HepG2 (cell line): ENCODE measurements around the gene EIF4ENIF1. TPM values are rescaled to one million over a fixed set of nuclear protein-coding genes. Genes with fewer than 3 reads are reported as not detected.

Experiments
- ARNT2 ChIP-seq: sonication (generic); formaldehyde crosslinking; IDR thresholded peaks from 2 replicates; pipeline ENCODE4 v1.8.0; 2022; ENCODE audit warnings: mild to moderate bottlenecking, low read depth, missing genetic modification reagents, moderate library complexity
- CAMTA2 ChIP-seq: sonication (generic); formaldehyde crosslinking; IDR thresholded peaks from 2 replicates; pipeline ENCODE4 v1.4.0; 2020; ENCODE audit warnings: mild to moderate bottlenecking, missing genetic modification reagents, borderline replicate concordance
- CREB1 ChIP-seq, 2 experiments: fragments of 450-650 bp in 1 of 2; IDR thresholded peaks; 2 replicates each; pipeline ENCODE4 v1.6.1; 2016 to 2017; ENCODE audit warnings: control low read depth in 1 of 2, mild to moderate bottlenecking in 1 of 2, missing compliant biosample characterization in 1 of 2, missing genetic modification characterization in 1 of 2
- HDAC1 ChIP-seq: sonication (generic); formaldehyde crosslinking; IDR thresholded peaks from 2 replicates; pipeline ENCODE4 v1.5.1; 2020; ENCODE audit warnings: mild to moderate bottlenecking, missing genetic modification reagents
- HES4 ChIP-seq: sonication (generic); formaldehyde crosslinking; IDR thresholded peaks from 2 replicates; pipeline ENCODE4 v1.9.0; 2021; ENCODE audit warnings: mild to moderate bottlenecking, missing genetic modification reagents, borderline replicate concordance
- HHEX ChIP-seq: IDR thresholded peaks from 2 replicates; pipeline ENCODE4 v1.6.1; 2016; ENCODE audit warnings: control low read depth
- HNRNPUL1 ChIP-seq: fragments of 200-400 bp; formaldehyde crosslinking; IDR thresholded peaks from 2 replicates; pipeline ENCODE4 v1.6.1; 2017; ENCODE audit warnings: low read depth, mild to moderate bottlenecking, low read length, moderate library complexity
- NKX3-1 ChIP-seq: sonication (generic); formaldehyde crosslinking; IDR thresholded peaks from 2 replicates; pipeline ENCODE4 v1.5.0; 2020; ENCODE audit warnings: missing genetic modification reagents
- SMC3 ChIP-seq: IDR thresholded peaks from 2 replicates; pipeline ENCODE4 v1.6.1; 2011; ENCODE audit warnings: low read length, improper control_type of control experiment
- TOE1 ChIP-seq: sonication (generic); formaldehyde crosslinking; IDR thresholded peaks from 2 replicates; pipeline ENCODE4 v1.4.0; 2020; ENCODE audit warnings: mild to moderate bottlenecking, missing genetic modification reagents
- ZBTB3 ChIP-seq: sonication (generic); formaldehyde crosslinking; IDR thresholded peaks from 2 replicates; pipeline ENCODE4 v1.4.0; 2020; ENCODE audit warnings: low read depth, mild to moderate bottlenecking, moderate library complexity, missing genetic modification reagents, borderline replicate concordance
- ZMYM2 ChIP-seq: sonication (generic); formaldehyde crosslinking; IDR thresholded peaks from 2 replicates; pipeline ENCODE4 v1.8.0; 2022; ENCODE audit warnings: mild to moderate bottlenecking, missing genetic modification reagents
- ZNF317 ChIP-seq: sonication (generic); formaldehyde crosslinking; IDR thresholded peaks from 2 replicates; pipeline ENCODE4 v1.5.0; 2020; ENCODE audit warnings: mild to moderate bottlenecking, missing genetic modification reagents
- ZNF350 ChIP-seq: sonication (generic); formaldehyde crosslinking; IDR thresholded peaks from 2 replicates; pipeline ENCODE4 v1.4.0; 2020; ENCODE audit warnings: mild to moderate bottlenecking, low read depth, missing genetic modification reagents, borderline replicate concordance
- ZNF567 ChIP-seq: sonication (generic); formaldehyde crosslinking; IDR thresholded peaks from 2 replicates; pipeline ENCODE4 v1.8.1; 2023; ENCODE audit warnings: mild to moderate bottlenecking, missing genetic modification reagents, borderline replicate concordance
- polyA plus RNA-seq, 8 experiments: library from polyadenylated mRNA; depleted of rRNA in 3 of 8; stranded (reverse) in 7 of 8; unstranded in 1 of 8; fragments of >200 nt; fragmentation: Illumina TruSeq in 4 of 8; extraction: Trizol in 4 of 8; gene quantifications; 2 replicates each; pipeline versions ENCODE4 v1.2.1 to v1.2.3, GENCODE V29; 2011 to 2016; ENCODE audit warnings: low read depth in 4 of 8, missing spikeins in 1 of 8, mixed read lengths in 1 of 8; ENCODE audit not compliant: insufficient read depth in 1 of 8
- total RNA-seq, 5 experiments: library from RNA; depleted of rRNA; stranded (reverse); fragments of >200 nt; fragmentation: Illumina TruSeq; extraction: Trizol; gene quantifications; 2 replicates each; pipeline ENCODE4 v1.2.3, GENCODE V29; 2016; ENCODE audit warnings: low read depth in 1 of 5
- TF ChIP-seq, protein P1 (sequence below): sonication (generic); formaldehyde crosslinking; IDR thresholded peaks from 2 replicates; pipeline ENCODE4 v1.5.1; 2020; ENCODE audit warnings: mild to moderate bottlenecking, missing genetic modification reagents, borderline replicate concordance
- TF ChIP-seq, protein P2 (sequence below): sonication (generic); IDR thresholded peaks from 2 replicates; pipeline ENCODE4 v1.6.1; 2016; ENCODE audit warnings: low read depth, borderline replicate concordance
- TF ChIP-seq, protein P3 (sequence below): sonication (generic); formaldehyde crosslinking; IDR thresholded peaks from 2 replicates; pipeline ENCODE4 v1.4.0; 2020; ENCODE audit warnings: missing genetic modification reagents
- TF ChIP-seq, protein P4 (sequence below): sonication (generic); formaldehyde crosslinking; IDR thresholded peaks from 2 replicates; pipeline ENCODE4 v1.4.0; 2020; ENCODE audit warnings: mild to moderate bottlenecking, low read depth, missing genetic modification reagents

EIF4ENIF1 gene
- total and polyA plus RNA-seq, 2 of the 13 experiments (the other 11 are each of a cell fraction or from before 2014, with no cell fraction given): 11.9 to 12.3 TPM

DNA sequence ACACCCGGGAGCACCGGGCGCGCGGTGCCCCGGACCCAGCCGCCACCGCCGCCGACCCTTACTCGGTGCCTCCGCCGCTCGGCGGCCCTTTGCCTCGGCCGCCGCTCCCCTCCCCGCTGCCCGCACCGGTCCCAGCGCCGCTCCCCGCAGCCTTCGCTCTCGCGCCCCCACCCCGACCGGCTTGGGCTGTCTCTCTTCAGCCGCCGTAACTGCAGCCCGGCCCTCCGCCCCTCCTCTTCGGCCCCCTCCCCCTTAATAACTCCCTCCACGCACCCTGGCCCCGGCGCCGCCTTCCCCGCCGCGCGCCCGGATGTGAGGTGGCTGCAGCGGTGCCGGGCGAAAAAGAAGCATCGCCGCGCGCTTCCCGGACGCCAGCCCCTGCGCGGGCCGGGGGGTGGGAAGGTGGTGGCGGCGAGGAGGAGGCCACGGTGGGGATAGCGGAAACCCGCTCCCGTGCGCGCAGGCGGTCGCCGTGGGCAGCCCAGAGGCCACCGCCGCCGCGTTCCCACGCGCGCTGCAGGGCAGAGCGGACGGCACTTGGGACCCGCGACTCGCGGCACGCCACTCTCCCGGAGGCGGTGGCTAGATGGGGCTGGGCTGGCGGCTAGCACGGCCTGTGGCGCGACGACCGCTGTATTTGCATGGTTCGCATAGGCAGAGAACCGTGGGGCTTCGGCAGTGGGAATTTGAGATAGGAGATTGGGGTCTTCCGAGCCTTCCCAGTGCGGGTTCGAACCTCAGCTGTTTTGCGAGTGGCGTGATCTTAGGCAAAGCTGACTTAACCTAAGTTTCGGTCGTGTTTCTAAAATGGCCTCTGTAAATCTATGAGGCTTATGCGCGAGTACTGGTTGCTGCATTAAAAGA, at the start of gene EIF4ENIF1 (continued):
- TF ChIP-seq, protein P1, sequence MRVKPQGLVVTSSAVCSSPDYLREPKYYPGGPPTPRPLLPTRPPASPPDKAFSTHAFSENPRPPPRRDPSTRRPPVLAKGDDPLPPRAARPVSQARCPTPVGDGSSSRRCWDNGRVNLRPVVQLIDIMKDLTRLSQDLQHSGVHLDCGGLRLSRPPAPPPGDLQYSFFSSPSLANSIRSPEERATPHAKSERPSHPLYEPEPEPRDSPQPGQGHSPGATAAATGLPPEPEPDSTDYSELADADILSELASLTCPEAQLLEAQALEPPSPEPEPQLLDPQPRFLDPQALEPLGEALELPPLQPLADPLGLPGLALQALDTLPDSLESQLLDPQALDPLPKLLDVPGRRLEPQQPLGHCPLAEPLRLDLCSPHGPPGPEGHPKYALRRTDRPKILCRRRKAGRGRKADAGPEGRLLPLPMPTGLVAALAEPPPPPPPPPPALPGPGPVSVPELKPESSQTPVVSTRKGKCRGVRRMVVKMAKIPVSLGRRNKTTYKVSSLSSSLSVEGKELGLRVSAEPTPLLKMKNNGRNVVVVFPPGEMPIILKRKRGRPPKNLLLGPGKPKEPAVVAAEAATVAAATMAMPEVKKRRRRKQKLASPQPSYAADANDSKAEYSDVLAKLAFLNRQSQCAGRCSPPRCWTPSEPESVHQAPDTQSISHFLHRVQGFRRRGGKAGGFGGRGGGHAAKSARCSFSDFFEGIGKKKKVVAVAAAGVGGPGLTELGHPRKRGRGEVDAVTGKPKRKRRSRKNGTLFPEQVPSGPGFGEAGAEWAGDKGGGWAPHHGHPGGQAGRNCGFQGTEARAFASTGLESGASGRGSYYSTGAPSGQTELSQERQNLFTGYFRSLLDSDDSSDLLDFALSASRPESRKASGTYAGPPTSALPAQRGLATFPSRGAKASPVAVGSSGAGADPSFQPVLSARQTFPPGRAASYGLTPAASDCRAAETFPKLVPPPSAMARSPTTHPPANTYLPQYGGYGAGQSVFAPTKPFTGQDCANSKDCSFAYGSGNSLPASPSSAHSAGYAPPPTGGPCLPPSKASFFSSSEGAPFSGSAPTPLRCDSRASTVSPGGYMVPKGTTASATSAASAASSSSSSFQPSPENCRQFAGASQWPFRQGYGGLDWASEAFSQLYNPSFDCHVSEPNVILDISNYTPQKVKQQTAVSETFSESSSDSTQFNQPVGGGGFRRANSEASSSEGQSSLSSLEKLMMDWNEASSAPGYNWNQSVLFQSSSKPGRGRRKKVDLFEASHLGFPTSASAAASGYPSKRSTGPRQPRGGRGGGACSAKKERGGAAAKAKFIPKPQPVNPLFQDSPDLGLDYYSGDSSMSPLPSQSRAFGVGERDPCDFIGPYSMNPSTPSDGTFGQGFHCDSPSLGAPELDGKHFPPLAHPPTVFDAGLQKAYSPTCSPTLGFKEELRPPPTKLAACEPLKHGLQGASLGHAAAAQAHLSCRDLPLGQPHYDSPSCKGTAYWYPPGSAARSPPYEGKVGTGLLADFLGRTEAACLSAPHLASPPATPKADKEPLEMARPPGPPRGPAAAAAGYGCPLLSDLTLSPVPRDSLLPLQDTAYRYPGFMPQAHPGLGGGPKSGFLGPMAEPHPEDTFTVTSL (CRISPR knock-in tag): no peak
- TF ChIP-seq, protein P2, sequence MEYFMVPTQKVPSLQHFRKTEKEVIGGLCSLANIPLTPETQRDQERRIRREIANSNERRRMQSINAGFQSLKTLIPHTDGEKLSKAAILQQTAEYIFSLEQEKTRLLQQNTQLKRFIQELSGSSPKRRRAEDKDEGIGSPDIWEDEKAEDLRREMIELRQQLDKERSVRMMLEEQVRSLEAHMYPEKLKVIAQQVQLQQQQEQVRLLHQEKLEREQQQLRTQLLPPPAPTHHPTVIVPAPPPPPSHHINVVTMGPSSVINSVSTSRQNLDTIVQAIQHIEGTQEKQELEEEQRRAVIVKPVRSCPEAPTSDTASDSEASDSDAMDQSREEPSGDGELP: no peak
- TF ChIP-seq, protein P3, sequence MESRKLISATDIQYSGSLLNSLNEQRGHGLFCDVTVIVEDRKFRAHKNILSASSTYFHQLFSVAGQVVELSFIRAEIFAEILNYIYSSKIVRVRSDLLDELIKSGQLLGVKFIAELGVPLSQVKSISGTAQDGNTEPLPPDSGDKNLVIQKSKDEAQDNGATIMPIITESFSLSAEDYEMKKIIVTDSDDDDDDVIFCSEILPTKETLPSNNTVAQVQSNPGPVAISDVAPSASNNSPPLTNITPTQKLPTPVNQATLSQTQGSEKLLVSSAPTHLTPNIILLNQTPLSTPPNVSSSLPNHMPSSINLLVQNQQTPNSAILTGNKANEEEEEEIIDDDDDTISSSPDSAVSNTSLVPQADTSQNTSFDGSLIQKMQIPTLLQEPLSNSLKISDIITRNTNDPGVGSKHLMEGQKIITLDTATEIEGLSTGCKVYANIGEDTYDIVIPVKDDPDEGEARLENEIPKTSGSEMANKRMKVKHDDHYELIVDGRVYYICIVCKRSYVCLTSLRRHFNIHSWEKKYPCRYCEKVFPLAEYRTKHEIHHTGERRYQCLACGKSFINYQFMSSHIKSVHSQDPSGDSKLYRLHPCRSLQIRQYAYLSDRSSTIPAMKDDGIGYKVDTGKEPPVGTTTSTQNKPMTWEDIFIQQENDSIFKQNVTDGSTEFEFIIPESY: no peak
- TF ChIP-seq HES4 (CRISPR knock-in tag): no peak; the same call in 1 of the 2 replicates
- TF ChIP-seq HDAC1 (CRISPR knock-in tag): peak; percentile 89
- 0 out of 2 replicates have a peak, but pooled peaks have one; percentile 12 for TF ChIP-seq ZNF350 (CRISPR knock-in tag)
- TF ChIP-seq ZBTB3 (CRISPR knock-in tag): no peak; the same call in 1 of the 2 replicates
- 0 out of 2 replicates have a peak, but pooled peaks have one; percentile 16 for TF ChIP-seq ZNF567
- TF ChIP-seq SMC3: no peak
- TF ChIP-seq TOE1: peak; percentile 40; the same call in 1 of the 2 replicates
- no peak for TF ChIP-seq HNRNPUL1
- no peak for TF ChIP-seq CREB1 (IDR thresholded peaks at IDR 0.05)
- TF ChIP-seq CREB1 (CRISPR knock-in tag; IDR thresholded peaks at IDR 0.05): no peak
- peak; percentile 72 for TF ChIP-seq ARNT2 (CRISPR knock-in tag)
- TF ChIP-seq, protein P4, sequence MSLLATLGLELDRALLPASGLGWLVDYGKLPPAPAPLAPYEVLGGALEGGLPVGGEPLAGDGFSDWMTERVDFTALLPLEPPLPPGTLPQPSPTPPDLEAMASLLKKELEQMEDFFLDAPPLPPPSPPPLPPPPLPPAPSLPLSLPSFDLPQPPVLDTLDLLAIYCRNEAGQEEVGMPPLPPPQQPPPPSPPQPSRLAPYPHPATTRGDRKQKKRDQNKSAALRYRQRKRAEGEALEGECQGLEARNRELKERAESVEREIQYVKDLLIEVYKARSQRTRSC (CRISPR knock-in tag): no peak
- TF ChIP-seq ZNF317 (CRISPR knock-in tag): no peak
- TF ChIP-seq HHEX (CRISPR knock-in tag): no peak
- 0 out of 2 replicates have a peak, but pooled peaks have one; percentile 34 for TF ChIP-seq CAMTA2 (CRISPR knock-in tag)
- no peak for TF ChIP-seq ZMYM2 (CRISPR knock-in tag)
- TF ChIP-seq NKX3-1 (CRISPR knock-in tag): no peak; the same call in 1 of the 2 replicates
